Fibroblast of lung (primary cell): ENCODE results near the gene COL4A2. TPM values are rescaled to one million over a fixed set of nuclear protein-coding genes. Genes with fewer than 3 reads are reported as not detected.

ENCODE experiments used
- DNase-seq, 2 donors: peaks; one replicate each; pipeline versions ENCODE4 v3.0.0 to v3.0.0-alpha.2; 2010; ENCODE audit warnings: low read depth in 2 of 2
- H2AFZ ChIP-seq: 2 replicates; pipeline ENCODE4 v1.5.1; 2012; ENCODE audit warnings: low read length, control low read depth, inconsistent platforms
- H3K27ac ChIP-seq: 2 replicates; pipeline ENCODE4 v1.5.1; 2011; ENCODE audit warnings: low read length, control low read depth; ENCODE audit not compliant: insufficient read depth
- H3K27me3 ChIP-seq: 2 replicates; pipeline ENCODE4 v1.5.1; 2011; ENCODE audit warnings: mild to moderate bottlenecking, low read length; ENCODE audit not compliant: control insufficient read depth, insufficient read depth
- H3K36me3 ChIP-seq: 2 replicates; pipeline ENCODE4 v1.5.1; 2011; ENCODE audit warnings: low read length; ENCODE audit not compliant: control insufficient read depth, insufficient read depth
- H3K4me1 ChIP-seq: 2 replicates; pipeline ENCODE4 v1.5.1; 2011; ENCODE audit warnings: low read length; ENCODE audit not compliant: control insufficient read depth, insufficient read depth; ENCODE audit errors: extremely low read depth
- H3K4me2 ChIP-seq: 2 replicates; pipeline ENCODE4 v1.5.1; 2011; ENCODE audit warnings: low read length, control low read depth; ENCODE audit not compliant: insufficient read depth; ENCODE audit errors: extremely low read depth
- H3K4me3 ChIP-seq, 4 experiments: fragments of 200-600 bp in 1 of 4; sonication (generic) in 1 of 4; replicated peaks in 1 of 4; 2 replicates each; pipeline ENCODE4 v1.5.1; 2011 to 2016; ENCODE audit warnings: low read length in 4 of 4, low read depth in 3 of 4, mild to moderate bottlenecking in 3 of 4, control low read depth in 2 of 4, inconsistent platforms in 1 of 4, mixed read lengths in 1 of 4; ENCODE audit not compliant: insufficient read depth in 1 of 4; ENCODE audit errors: control extremely low read depth in 1 of 4
- H3K79me2 ChIP-seq: 2 replicates; pipeline ENCODE4 v1.5.1; 2012; ENCODE audit warnings: mild to moderate bottlenecking, low read length, inconsistent platforms; ENCODE audit not compliant: control insufficient read depth, insufficient read depth
- H3K9ac ChIP-seq: 2 replicates; pipeline ENCODE4 v1.5.1; 2011; ENCODE audit warnings: mild to moderate bottlenecking, low read length, control low read depth; ENCODE audit not compliant: insufficient read depth
- H3K9me3 ChIP-seq: 2 replicates; pipeline ENCODE4 v1.5.1; 2012; ENCODE audit warnings: low read depth, low read length; ENCODE audit not compliant: control insufficient read depth, insufficient read depth
- H4K20me1 ChIP-seq: 2 replicates; pipeline ENCODE4 v1.5.1; 2011; ENCODE audit warnings: low read length; ENCODE audit not compliant: control insufficient read depth, insufficient read depth; ENCODE audit errors: extremely low read depth
- CTCF ChIP-seq, 2 donors: IDR thresholded peaks in 1 of 2; conservative IDR thresholded peaks in 1 of 2; 1 replicate in 1 of 2; 2 replicates in 1 of 2; pipeline ENCODE4 v1.5.1; 2011 to 2012; ENCODE audit warnings: low read length in 2 of 2, control low read depth in 1 of 2, inconsistent platforms in 1 of 2, low read depth in 1 of 2, mild to moderate bottlenecking in 1 of 2
- EZH2 ChIP-seq: IDR thresholded peaks from 2 replicates; pipeline ENCODE4 v1.5.1; 2012; ENCODE audit warnings: low read length, control low read depth, mild to moderate bottlenecking; ENCODE audit errors: missing control alignments
- polyA plus RNA-seq, 2 donors: library from polyadenylated mRNA; depleted of rRNA in 1 of 2; stranded (reverse) in 1 of 2; unstranded in 1 of 2; fragments of >200 nt; gene quantifications; 2 replicates each; pipeline ENCODE4 v1.2.1, GENCODE V29; 2011 to 2012; ENCODE audit warnings: missing spikeins in 1 of 2
- total RNA-seq: library from RNA; depleted of rRNA; stranded (reverse); fragments of >200 nt; gene quantifications from 2 replicates; pipeline ENCODE4 v1.2.1, GENCODE V29; 2014

COL4A2 gene
- total and polyA plus RNA-seq, 2 donors (not counting 1 experiment from before 2014, with no cell fraction given), result 93.1 to 463 TPM

GRCh38 chr13:110408286-110408685, 101.2 kb downstream of the COL4A2 start:
- TF ChIP-seq EZH2 (no peak), CTCF (conservative IDR thresholded peaks at IDR 0.05 in 1 of 2, IDR thresholded peaks at IDR 0.05 in 1 of 2; ENCODE audit: low read depth in 1 of 2, low read length in 2 of 2) (no peak)
- H3K9me3 ChIP-seq, result no peaks in the 10 kb centered on the region
- peaks cover 4% of the 10 kb centered on the region for H3K79me2 ChIP-seq
- H3K9ac ChIP-seq, result no peak overlapping the region
- H3K4me3 ChIP-seq, result no peak overlapping the region
- H3K4me2 ChIP-seq, result no peak overlapping the region
- H2AFZ ChIP-seq, result no peak overlapping the region
- no peaks in the 10 kb centered on the region for H3K27me3 ChIP-seq
- H3K27ac ChIP-seq, result peak overlapping the region; percentile 66
- H3K4me1 ChIP-seq, result peaks cover 67% of the 10 kb centered on the region
- DNase-seq, result peak in 1 of 2 donors; percentile 41
- no peaks in the 10 kb centered on the region for H3K36me3 ChIP-seq
- no peaks in the 10 kb centered on the region for H4K20me1 ChIP-seq

- no peak for TF ChIP-seq EZH2
- TF ChIP-seq CTCF (conservative IDR thresholded peaks at IDR 0.05 in 1 of 2, IDR thresholded peaks at IDR 0.05 in 1 of 2; ENCODE audit: low read depth in 1 of 2, low read length in 2 of 2), result no peak
- no peaks in the 10 kb centered on the region for H4K20me1 ChIP-seq
- peak; percentile 76 to 93 for DNase-seq
- no peak overlapping the region for H3K4me2 ChIP-seq
- H3K27me3 ChIP-seq, result no peaks in the 10 kb centered on the region
- no peaks in the 10 kb centered on the region for H3K36me3 ChIP-seq
- no peak overlapping the region for H3K9ac ChIP-seq
- H3K4me1 ChIP-seq, result peaks cover 59% of the 10 kb centered on the region
- peaks cover 8% of the 10 kb centered on the region for H3K79me2 ChIP-seq
- H3K4me3 ChIP-seq, result no peak overlapping the region
- no peak overlapping the region for H2AFZ ChIP-seq
- H3K27ac ChIP-seq, result peak overlapping the region; percentile 43
- H3K9me3 ChIP-seq, result no peaks in the 10 kb centered on the region
Observed at GRCh38 chr13:110409581-110409992, 102.5 kb downstream of the COL4A2 start.

GRCh38 chr13:110410000-110410399, 102.9 kb downstream of the COL4A2 start:
- H3K4me2 ChIP-seq, result no peak overlapping the region
- H4K20me1 ChIP-seq, result no peaks in the 10 kb centered on the region
- peaks cover 8% of the 10 kb centered on the region for H3K79me2 ChIP-seq
- peaks cover 58% of the 10 kb centered on the region for H3K4me1 ChIP-seq
- H3K9ac ChIP-seq, result no peak overlapping the region
- DNase-seq, result no peak
- TF ChIP-seq EZH2 (no peak), CTCF (conservative IDR thresholded peaks at IDR 0.05 in 1 of 2, IDR thresholded peaks at IDR 0.05 in 1 of 2; ENCODE audit: low read depth in 1 of 2, low read length in 2 of 2) (no peak)
- H3K27me3 ChIP-seq, result no peaks in the 10 kb centered on the region
- H3K9me3 ChIP-seq, result no peaks in the 10 kb centered on the region
- H2AFZ ChIP-seq, result no peak overlapping the region
- no peaks in the 10 kb centered on the region for H3K36me3 ChIP-seq
- no peak overlapping the region for H3K4me3 ChIP-seq
- peak overlapping the region; percentile 43 for H3K27ac ChIP-seq
